Stimulated activated CD8-positive, alpha-beta memory T cell treated with anti-CD3 and anti-CD28 coated beads, Interleukin-15, amount 100 ng/mL, for 4 hours (primary cell): ENCODE results near the gene HDAC11.
"Not testable (repeated sequence)": the region's sequence is repeated elsewhere in the genome, so short reads cannot be mapped to it uniquely, and the experiment has no call there.

Experiments used
- DNase-seq, 2 donors: peaks; one replicate each; pipeline ENCODE4 v3.0.0-alpha.2; 2020; ENCODE audit warnings: low read depth in 2 of 2

Gene HDAC11

DNA sequence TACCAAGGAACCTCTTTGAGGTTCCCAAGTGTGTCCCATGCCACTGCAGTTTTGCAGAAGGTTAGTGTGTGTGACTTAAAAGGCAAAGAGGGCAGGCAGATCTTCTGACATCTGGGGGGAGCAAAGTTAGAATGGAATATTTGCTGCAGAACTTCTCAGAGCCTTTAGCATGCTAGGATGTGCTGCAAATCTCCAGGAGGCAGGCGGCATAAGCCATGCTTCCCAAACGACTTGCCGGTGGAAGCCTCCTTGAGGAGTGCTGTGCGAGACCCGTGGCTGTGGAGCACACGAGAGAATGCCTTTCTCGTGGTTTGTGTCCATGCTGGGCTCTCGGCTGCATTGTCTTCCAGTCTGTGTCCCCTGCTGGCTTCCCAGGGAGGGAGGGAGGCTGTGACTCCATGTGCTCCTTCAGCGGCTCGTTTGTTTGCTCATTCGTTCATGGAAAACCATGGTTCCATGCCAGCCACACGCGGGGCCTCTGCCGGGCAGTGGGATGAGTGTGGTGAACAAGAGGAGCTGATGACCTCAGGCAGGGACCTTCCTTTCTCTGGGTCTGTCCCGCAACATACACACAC lies 13.8 kb downstream of the HDAC11 start:
- DNase-seq: no peak

GRCh38 chr3:13494463-13495350 lies 14.6 kb downstream of the HDAC11 start:
- no peak for DNase-seq

- DNase-seq: no peak
Observed at GRCh38 chr3:13495351-13495813, 15.3 kb downstream of the HDAC11 start.

GRCh38 chr3:13495921-13496723 lies 16.0 kb downstream of the HDAC11 start:
- DNase-seq: peak; percentile 22 to 25

DNA sequence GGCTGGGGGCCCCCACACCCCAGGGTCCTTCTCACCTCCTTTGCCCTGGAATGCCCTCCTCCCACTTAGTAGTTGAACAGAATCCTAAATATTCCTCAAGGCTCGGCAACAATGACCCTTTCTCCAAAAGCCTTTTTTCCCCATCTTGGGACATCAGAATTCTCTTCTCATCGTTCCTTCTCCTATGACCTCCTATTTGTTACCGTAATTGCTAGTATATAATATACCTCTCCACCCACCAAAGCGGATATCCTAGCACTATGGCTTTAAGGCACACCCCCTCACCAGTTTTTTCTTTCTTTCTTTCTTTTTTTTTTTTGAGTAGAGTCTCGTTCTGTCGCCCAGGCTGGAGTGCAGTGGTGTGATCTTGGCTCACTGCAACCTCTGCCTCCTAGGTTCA lies 16.8 kb downstream of the HDAC11 start:
- DNase-seq: no peak

DNA sequence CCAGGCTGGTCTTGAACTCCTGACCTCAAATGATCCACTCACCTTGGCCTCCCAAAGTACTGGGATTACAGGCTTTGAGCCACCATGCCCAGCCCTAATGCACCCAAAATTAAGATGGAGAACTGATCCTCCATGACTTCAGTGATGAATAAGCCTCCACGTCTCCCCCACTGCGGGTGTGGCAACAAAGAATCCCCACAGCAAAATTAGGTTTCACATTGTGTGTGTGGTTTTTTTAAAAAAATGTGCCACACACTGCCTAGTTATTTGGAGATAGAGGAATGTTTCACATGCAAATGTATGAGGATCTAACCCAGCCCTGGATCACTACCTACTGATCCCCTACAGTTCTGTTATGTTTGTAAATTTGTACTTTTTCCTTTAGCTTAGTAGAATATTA lies 17.3 kb downstream of the HDAC11 start:
- no peak for DNase-seq

DNA sequence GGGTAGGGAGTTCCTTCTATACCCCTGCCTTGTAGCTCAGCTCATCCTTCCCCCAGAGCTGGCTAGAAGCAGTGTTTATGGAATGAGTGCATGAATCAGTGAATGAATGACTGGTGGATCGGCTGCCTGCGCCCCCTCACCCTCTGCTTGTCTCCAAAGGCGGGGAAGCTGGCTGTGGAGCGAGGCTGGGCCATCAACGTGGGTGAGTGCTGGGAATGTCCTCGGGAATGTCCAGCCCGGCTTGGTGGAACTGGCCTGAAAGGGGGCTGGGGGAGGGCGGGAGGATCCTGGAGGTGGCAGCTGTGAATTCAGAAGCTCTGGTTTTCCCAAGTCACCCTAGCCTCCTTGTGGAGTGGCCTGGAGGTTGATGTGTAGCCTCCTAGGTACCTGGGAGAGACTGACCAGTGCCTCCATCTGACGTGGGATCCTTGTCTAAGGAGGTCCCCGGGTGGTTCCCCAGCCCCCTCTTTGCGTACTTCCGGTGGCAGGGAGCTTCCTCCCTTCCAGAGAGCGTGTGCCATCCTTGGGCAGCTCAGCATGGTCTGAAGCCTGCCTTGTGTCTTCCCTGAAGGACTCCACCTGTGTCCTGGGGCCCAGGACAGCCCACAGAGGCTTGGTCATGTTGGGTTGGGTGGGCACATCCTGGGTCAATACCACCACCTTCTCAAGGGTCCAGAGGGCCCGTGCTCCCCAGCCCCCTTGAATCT lies 18.4 kb downstream of the HDAC11 start:
- DNase-seq: no peak

GRCh38 chr3:13499246-13499645 lies 19.1 kb downstream of the HDAC11 start:
- not testable (repeated sequence) for DNase-seq

DNA sequence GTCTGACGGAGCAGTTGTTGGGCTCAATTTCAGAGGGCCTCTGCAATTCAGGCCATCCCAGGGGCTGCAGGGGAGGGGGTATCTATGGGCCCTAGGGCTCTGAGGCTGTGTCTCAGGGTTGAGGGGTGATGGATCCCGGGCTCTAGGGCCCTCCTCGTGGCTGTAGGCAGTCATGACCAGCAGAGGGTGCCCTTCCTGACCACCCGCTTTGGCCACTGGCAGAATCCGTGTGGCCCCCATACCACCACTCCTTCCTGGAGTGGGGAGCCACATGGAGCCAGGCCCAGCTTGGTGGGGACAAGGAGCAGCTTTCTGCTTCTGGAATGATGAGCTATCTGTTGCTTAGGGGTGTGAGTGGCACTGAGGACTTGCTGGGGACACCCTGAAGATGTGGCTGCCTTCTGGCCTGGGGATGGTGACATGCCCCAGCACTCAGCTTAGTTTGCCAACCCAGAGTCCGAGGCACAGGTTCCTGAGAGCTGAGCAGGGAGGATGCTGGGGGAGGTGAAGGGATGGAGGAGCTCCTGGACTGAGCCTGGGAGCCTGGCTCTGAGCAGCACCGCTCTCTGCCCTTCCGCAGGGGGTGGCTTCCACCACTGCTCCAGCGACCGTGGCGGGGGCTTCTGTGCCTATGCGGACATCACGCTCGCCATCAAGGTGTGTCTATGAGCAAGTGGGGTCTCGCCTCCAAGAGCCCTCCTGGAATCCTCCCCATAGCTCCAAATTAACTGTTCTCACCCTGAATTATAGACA lies 20.2 kb downstream of the HDAC11 start:
- no peak for DNase-seq

- DNase-seq: no peak
Observed at GRCh38 chr3:13501056-13501455, 20.9 kb downstream of the HDAC11 start.

DNA sequence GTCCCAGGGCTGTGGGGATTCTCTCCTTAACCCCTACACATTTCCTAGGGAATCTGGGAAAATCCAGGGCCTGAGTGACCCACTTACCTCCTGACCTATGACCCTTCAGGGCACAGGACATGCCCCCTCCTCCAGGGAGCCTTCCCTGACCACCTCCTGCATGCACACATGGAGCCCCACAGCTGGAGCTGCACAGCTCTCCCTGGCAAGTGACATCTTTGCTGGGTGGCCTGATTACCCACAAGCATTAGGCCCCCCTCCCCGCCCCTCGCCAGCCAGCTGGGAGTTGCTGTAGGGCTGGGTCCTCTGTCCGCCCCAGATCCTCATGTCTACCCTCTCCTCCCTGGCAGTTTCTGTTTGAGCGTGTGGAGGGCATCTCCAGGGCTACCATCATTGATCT lies 21.4 kb downstream of the HDAC11 start:
- no peak for DNase-seq

- no peak for DNase-seq
Observed at GRCh38 chr3:13501958-13502790, 22.1 kb downstream of the HDAC11 start.

DNA sequence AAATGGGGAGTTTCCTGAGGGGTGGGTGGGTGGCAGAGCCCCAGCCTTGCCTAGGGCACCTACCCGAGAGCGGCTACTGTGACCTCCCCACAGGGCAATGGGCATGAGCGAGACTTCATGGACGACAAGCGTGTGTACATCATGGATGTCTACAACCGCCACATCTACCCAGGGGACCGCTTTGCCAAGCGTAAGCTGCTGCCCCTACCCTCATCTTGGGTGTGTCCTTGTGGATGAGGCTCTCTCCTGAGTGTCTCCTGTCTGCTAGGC lies 22.6 kb downstream of the HDAC11 start:
- no peak for DNase-seq

GRCh38 chr3:13504161-13504831 lies 24.2 kb downstream of the HDAC11 start:
- no peak for DNase-seq

DNA sequence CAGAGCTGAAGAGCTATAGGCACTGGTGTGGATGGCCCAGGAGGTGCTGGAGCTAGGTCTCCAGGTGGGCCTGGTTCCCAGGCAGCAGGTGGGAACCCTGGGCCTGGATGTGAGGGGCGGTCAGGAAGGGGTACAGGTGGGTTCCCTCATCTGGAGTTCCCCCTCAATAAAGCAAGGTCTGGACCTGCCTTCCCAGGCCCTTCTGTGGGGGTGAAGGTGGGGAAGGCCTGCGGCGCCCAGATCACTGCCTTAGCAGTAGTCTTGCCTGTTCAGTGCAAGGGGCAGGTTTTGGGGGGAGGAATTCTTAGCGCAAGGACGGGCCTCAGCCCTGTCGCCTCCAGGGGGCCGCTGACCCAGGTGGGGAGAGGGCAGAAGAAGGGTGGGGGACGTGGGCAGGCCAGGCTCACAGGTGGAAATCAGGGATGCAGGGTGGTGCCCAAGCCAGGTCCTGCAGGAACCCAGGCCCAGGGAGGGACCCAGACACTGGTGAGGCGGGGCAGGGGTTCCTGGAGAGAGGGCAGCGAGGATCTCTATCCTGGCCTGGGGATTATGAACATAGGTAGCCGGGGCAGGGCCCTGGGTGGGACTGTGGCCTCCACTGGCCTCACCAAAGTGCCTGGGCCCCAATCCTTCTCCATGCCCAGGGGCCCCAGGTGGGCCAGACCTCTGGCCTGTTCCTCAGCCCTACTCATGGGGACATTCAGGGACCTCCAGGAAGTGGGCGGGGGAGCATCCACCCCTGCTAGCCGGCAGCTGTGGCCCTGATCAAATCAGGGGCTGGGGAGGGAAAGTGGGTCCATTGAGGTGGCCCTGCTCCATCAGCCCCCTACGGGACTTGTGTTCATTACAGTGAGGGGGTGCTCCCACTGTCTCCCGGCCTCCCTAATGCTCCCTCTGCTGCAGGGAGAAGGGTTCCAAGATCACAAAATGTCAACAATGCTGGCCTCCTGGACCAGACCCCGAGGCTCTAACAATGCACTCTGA lies 25.3 kb downstream of the HDAC11 start:
- DNase-seq: no peak

- DNase-seq: no peak
Observed at GRCh38 chr3:13506239-13506638, 26.1 kb downstream of the HDAC11 start.

DNA sequence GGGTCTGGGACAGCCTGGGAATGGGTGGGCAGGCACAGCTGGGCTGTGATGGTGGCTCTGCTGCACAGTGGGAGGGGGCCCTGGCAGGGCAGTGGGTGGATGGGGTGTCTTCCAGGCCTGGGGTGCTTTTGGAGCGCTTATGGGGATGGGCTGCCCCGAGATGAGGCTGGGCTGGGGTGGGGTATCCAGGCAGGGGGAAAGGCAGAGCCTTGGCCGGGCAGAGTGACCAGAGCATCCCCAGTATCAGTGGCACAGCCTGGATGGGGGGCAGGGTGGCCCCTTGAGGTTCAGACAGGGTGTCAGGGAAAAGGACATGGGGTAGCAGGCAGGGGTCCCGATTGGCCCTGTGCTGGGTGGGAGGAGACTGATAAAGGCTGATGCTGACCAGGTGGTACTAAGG lies 26.6 kb downstream of the HDAC11 start:
- DNase-seq: no peak

DNA sequence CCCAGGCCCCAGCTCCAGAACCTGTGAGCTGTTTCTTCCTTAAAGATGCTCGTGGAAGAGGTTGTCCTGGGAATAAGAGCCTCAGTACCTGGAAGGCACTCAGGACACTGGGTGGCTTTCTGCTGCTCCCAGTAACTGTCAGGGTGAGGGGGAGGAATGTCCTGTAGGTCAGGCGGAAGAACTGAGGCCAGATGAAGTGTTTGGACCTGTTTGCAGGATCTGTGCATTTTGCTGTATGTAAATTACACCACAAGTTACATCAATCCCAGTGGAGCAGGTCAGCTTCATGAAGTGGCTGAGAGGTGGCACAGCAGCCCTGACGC lies 27.1 kb downstream of the HDAC11 start:
- no peak for DNase-seq
